ENCODE measurements around the gene MGMT.

The MGMT gene

DNA sequence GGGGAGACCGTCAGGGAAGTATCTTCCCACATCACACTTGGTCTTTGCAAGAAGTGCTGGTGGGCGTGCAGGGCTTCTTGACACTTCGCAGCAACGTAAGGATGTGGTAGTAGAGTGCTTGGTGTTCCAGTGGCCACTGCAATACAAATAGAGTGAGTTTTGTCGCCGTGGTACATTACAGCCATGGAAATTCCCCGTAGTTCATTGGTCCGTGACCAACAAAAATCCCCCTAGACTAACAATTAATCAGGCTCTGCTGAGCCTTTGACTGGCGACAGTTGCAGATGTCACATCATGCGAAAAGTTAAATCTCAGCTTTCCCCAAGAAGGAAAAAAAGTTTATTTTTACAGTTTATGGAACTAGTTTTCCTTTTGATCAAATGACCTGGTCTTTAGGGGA, 134.7 kb downstream of the MGMT start:
- DNase-seq, result no peak

DNA sequence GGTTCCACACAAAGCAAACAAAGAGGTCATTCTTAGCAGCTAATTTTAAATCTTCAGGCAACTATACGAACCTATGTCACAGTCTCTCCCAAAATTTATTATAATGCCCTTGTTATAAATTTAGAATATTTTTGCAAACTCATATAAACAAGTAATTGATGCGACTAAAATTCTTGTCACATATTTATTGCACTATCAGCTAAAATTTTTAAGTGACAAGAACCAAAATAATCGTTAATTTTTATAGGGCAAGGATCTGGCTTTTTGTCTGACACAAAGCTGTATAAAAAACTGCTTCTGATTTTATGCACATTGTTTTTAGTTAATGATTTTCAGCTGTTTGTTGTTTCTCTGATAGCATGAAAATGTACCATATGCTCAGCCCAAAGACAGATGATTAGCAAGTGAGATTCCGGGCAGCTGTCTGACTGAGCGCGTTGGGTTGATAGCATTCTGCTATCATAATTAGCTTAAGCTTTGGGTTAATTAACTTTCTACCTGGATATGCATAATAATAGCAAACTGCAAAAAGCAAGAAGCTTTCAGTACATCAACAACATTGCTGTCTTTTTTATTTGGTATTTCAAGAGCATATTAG, 136.0 kb downstream of the MGMT start:
- no peak for DNase-seq

DNA sequence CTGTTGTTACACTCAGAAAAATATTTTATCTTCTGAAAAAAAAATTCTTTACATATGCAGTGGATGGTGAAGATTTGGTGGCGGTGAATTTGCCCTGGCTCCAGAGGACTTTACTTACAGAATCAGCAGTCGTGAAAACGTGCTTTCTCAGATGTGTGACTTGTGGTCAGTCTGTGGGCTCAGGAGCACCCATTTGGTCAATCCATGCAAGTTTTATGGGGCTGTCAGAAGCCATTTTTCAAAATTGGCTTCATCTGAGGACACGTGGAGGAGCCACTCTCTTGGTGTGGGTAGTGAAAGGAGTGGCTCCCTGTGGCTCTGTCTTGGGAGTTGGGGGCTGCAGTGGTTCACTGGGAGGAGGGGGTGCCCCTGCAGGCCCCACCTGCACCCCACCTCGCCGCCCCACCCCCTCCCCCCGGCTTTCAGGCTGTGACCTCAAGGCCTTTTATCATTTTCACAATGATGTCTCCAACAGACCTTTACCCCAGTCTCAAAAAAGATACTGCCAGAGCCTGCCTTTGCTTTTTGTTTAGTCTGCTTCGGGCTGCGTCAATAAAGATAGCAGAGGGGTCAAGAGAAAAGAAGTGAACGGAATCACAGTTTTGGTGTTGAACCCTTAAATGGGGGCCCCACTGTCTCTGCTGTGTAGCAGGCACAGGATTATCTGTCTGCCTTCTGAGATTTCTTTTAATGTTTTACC, 137.4 kb downstream of the MGMT start:
- no peak for DNase-seq

DNA sequence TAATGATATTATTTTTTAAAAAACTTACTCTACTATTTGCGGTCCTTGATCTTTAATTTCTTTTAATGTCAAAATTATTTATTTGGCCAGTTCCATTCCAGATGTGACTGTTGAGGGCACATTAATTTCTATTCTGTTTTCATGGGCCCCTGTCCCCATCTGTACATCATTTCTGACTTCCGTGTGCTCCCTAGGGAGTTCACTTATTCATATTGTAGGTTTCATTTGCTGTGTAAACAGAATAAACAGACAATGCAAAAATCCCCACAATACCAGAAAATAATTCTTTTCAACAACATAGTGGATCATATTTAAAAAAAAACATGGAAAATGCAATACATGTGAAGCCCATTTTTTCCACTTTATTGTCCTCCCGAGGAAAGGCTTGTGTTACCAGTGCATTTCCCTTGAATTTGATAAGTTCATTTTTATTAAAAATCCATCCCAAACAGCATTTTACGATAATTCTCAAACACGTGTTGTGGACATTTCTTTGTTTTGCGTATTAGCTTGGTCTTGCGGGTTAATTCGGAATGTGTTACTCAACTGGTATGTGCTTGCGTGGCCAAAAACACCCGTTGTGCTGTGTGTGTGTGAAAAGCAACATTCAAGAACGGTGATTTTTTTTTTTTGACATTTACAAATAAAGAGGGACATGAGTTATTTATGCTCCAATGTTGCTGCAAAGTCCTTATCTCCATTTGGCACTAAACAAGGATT, 138.4 kb downstream of the MGMT start:
- DNase-seq, result no peak

DNA sequence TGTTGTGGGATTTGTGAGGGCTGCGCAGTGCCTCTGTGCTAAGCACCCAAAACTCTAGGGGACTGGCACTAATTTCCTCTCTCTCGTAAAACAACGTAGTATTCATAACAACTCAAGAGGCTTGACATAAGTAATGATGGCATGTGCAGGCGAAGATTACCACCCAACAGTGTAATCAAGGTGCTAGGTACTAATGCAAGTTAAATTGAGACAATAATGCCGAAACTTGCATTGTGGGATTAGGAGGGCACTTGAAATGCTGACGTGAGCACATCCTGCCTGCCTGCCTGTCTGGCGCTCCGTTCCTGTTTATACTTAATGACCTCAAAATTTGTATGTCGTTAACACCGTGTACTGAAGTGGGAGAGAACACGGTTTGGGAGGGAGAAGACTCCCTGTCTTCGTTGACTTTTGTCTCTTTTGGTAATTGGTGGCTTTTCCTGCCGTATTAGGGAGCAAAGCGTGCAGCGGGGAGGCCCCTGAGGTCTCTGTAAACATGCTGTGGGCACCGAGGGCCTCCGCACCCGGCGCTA, 139.0 kb downstream of the MGMT start:
- no peak for DNase-seq

DNA sequence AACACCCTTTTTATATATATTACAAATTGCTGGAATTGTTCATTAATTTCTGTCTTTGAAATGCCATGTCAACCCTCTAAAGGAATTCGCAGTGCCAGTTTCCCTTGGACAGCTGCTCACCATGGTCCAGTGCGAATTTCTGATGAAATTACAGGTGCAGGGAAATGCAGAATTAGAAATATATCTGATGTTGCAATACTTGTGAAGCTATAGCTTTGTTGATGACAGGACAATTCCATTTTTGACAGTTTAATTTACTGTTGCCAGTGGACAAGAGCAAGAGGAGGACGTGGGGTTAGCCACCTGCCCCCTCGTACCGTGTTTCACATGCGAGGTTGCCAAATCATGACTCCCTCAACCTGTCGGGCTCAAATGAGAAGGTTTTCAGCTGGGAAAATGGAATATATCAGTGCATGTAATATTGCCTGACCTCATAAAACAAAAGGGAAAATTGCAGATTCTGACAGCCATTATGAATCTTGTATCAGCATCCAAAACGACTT, 140.6 kb downstream of the MGMT start:
- DNase-seq, result no peak

DNA sequence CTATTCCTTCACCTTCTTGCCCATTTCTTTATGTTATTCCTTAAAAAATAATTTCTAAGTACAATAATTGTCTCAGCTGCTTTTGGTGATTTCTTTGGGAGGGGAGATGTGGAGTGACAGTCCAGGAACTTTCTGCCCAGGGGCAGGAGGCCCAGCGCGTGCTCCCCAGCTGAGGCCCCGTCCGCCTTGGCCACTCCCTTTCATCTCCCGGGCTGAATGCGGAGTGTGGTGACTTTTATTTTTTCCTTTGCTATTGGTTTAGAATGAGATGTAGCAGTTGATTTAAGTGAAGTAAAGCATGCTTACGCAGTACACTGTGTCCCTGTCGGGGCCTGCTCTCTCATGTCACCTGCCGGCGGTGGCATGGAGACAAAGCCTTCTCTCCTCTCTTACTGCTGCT, 141.6 kb downstream of the MGMT start:
- no peak for DNase-seq

DNA sequence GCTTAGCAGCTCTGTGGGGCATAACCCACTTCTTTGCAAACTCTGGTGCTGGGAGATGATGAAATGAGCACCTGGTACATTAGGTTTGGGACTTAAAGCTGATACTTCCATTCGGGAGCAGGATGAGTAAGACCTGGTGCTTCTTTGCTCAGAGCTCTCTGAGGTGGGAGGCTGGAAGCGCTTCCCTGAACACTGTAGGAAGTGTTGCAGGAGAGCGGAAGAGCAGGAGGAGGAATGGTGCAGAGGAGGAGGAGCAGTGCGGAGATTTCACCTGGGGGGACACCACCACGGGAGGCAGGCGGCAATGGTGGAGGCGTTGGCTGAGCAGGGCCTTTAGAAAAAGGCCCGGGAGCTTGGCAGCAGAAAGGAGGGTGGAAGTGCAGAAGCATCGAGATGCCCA, 142.5 kb downstream of the MGMT start:
- DNase-seq, result no peak

DNA sequence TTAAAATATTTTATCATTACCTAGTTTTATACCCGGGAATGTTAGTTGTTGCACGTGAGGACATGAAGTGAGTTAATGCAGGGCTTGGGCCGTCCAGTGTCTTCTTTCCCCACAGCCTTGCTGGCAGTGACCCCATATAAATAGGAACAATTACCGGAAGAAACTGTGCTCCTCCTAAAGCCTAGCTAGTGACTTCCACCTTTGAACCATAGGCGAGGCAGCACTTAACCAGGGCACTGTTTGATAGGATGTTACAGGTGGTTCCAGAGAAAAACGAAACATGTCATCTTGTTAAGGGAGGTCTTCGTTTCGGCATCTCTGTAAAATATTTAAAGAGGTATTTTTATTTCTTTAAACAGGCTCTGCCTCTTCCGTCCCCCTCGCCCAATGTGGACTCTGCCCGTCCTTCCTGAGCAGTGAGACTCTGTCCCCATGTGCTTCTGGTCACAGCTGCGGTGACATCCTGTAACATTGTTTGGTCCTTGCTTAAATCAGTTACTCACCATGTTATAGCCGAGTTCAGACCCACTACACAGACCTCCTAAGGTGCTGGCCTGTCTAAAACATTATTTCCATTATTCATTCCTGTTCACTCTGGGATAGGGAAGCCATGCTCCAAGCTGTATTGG, 145.6 kb downstream of the MGMT start:
- DNase-seq, result no peak

DNA sequence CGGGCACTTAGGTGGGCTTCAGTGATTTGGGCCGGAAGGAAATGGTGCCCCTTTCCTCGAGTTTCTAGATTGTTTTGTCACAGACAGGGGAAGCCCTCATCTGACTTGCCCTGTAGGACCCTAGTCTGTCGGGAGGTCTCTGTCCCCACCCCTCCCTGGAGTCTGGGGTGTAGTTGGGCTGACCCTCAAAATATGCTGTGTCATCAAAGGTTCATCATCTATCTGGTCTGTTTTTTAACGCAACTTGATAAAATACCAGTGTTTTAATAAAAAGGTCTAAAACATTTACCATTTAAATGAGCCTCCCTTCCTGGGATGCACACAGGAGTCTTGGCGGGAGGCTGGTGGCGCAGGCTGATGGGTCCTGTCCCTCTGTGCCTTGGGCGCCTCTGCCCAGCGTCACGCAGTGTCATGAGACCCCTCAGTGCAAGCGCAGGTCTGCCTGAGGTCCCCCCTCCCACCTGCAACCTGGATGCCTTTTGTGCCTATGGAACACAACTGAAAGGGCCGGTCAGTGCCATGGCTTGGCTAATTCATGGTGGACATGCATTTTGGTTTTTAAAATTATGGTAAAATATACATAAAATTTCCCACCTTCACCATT, 146.4 kb downstream of the MGMT start:
- DNase-seq, result no peak

DNA sequence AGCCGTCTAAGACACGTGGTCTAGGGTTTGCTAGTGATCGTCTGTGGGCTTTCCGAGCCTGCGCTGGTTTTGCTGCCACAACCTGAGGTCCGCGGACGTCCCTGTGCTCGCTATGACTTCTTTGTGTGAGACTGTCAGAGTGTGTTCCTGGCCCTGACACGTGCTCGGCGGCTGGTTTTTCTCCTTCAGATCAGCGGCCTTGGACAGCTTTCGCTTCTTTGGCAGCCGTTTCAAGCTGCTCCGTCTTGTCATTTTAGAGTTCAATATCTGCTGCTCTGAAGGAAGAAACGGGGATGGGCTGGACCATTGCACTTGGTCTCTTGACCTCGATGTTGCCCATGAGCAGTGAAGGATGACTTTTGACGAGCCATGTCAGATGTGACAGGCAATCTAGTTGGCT, 147.3 kb downstream of the MGMT start:
- no peak for DNase-seq

DNA sequence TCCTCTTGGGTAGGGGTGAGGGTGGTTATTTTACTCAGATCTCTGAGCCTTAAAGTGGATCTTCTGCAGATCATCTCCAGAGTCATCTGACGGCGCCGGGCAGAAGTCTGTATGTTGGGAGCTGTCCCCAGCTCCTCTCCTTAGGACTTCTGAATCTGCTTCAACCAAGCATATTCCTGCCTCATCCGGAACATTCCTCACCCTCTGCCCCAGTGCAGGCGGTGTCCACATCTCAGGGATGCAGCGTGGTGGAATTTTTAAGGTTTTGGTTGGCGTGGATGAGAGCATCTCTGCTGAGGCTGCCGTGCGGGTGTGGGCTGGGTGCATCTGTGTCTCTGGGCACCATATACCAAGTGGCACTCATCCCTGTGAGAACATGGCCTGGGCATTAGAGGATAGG, 148.3 kb downstream of the MGMT start:
- DNase-seq, result no peak

DNA sequence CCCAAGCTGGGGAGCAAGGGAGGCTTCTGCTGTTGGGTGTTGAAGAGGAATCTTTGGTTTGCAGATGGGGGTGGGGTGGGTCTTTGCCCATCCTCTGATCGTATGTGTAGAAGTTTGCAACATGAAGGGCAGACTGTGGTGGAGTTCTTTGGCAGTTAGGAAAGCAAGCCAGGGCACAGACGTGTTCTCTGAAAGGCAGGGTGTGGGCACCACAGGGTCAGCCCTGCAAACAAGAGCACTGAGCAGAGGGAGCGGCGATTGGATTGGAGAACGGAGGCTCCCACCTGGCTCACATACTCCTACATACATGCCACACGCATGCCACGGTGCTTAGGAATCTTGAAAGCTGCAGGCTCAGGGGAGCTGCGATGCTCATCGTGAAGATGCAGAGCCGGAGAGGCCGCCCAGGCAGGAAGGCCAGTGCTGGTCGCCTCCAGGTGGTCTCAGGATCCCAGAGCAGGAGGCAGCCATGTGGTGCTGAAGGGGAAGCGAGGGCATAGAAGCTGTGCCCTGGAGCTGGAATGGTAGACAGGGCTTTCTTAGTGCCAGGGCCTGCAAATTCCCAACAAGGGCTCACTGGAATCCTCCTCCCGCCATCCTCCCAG, 149.0 kb downstream of the MGMT start:
- DNase-seq, result no peak

DNA sequence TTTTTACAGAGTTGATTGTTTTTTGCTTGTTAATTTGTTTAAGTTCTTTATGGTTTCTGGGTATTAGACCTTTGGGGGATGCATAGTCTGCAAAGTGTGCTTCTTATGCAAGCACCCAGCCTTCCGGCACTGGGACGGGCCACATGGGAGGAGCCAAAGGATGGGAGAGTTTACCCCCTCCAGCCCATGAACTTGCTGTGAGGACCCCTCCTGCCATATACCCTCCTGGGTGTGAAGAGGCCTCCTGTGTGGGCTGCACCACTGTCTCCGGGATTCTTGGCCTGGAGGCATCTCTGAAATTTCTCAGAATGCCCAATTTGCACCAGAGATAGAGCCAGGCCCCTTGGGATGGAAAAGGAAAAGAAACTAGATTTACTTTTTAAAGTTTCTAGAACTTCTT, 150.7 kb downstream of the MGMT start:
- no peak for DNase-seq

DNA sequence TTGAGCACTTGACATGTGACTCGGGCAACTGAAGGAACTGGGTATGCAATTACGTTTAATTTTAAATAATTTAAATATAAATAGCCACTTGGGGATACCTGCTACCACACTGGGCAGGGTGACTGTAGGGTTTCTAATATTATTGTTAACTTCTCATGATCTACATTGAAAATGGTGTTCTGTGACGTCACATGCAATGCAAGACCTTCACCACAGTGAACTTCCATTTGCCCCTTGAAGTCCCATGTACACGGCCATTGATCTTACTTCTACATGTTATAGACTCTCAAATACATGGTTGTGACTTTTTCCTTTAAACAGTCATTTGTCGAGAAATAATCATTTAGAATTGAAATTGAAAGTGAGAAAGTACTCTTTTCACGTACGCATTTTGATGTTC, 154.0 kb downstream of the MGMT start:
- DNase-seq, result no peak

DNA sequence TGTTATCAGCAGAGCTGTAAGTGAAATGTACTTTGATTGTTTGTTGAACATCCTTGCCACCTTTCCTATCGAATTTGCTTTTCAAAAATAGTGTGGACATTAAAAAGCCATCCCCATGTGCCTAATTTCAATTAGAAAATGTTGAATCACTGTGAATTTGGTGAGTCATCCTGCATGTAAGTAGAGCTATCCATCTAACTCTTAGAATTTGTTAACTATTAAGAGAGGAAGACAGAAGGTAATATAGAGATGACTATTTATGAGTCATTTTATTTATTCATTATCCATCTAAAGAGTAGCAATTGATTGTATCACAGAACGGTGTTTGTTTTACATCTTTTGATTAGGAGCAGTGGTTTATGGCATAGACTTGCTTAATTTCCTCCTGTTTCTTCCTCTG, 154.7 kb downstream of the MGMT start:
- DNase-seq, result no peak

DNA sequence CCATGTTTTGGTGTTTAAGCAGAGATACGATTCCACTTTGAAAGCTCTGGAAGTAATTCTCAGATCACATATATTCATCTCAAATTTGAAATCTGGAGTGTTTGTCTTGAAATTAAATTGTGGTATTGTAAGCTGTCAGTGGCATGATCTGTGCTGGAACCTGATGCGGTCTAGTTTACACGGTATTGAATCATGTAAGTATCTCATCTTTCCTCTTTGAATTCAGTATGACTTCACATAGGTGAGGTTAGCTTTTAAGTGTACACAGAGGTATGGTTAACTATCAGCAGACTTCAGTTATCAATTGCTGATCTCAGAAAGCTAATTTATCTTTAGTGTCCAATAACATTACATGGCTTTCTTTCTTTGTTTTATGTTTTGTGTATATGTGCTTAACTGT, 155.2 kb downstream of the MGMT start:
- no peak for DNase-seq

DNA sequence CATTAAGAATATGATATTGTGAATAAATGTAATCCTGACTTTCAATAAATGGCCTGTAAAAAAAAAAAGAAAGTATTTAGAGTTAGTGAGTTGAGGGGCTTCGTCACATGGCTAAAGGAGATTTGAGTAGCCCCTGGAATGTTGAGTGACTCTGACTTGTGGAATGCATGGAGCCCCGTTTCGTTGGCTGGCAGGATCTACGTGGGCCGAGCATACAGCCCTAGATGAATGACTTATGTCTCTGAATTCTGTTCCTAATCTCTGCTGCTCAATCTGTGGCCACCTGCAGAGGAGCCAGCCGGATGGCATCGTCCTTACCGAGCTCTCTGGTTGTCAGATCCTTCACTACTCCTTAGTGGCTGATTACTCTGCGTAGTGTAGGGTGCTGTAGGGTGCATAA, 155.7 kb downstream of the MGMT start:
- no peak for DNase-seq

DNA sequence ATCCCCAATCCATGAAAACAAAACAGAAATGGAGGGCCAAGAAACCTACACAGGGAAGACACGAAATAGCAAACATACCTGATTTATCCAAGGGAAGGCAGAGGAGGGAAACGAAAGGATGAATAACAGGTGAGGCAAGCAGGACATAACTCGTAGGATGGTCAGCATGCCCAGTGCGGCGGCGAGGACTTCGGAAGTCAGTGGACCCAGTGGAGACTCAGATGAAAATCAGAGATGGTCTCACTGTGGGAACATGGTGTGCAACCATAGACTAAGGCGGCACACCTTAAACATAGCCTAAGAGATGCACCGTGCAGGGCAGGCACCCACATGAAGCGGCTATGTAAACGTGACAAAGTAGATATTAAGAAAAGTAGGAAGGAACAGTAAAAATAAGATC, 157.5 kb downstream of the MGMT start:
- no peak for DNase-seq

DNA sequence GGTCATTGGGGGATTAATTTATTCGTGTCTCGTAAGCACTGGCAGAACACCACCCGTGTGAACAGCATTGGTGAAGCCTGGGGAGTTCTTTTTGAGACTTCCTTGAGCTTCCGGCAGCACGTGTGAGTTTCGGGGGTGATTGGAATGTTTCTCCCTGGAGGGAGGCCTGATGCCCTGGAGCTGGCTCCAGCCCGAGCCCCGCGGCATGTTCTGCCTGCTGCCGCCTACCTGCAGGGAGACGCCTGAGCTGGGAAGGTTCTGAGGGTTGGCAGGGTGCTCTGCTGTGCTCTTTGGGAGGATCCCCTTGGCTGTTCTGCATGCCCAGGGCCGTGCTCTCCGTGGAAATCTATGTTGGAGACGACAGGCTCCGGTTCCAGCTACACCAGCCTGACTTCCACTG, 159.3 kb downstream of the MGMT start:
- DNase-seq, result no peak

DNA sequence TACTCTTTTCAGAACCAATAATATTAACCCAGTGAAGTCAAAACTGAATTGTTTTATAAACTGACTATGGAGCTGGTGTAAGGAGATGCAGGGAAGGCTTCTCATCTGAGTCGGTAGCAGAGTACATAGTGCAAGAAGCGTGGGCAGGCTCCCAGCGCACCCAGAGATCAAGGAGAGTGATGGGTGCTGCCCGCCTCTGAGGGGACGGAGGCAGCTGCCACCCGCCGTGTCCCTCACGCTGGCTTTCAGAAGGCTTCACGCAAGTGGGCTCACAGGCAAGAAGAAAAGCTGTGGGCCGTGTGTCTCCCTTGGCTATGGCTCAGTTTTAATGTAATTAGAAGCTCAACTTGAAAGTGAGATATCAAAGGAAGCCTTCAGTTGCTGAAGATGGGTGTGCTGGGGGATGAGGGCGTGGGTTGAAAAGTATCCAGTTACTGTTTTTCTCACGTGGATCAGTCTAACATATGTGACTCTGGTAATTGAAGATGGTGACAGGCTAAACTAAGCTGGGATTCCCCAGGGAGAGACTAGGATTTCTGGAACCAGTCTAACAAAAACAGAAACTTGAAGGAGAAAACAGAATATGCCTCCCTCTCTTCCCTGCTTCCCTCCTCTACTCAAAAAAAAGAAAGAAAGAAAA, 159.9 kb downstream of the MGMT start:
- no peak for DNase-seq

DNA sequence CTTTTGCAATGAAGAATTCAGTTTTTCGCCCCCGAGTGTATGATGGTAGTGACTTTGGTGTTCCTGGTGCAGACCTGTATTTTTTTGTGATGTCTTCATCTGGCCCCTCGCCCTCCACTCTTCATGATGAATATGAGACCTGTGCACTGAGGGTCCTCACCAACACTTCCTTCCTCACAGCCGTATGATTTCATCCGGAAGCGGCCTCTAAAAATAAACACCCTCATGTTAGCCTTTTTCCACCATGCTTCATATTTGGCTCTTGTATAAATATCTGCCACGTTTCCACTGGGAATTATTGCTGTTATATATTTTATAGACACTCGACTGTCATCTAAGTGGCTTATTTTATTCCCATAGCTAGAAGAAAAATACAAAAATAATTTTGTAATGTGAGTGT, 160.4 kb downstream of the MGMT start:
- DNase-seq, result no peak
